HG02981 (cell line): ENCODE results near the gene FSHR.

Experiments
- ATAC-seq: cut with Tn5 transposase; IDR thresholded peaks from one replicate; pipeline ENCODE4 v1.9.1; 2021; ENCODE audit warnings: mild to moderate bottlenecking, moderate library complexity; ENCODE audit not compliant: unreplicated experiment

FSHR gene

DNA sequence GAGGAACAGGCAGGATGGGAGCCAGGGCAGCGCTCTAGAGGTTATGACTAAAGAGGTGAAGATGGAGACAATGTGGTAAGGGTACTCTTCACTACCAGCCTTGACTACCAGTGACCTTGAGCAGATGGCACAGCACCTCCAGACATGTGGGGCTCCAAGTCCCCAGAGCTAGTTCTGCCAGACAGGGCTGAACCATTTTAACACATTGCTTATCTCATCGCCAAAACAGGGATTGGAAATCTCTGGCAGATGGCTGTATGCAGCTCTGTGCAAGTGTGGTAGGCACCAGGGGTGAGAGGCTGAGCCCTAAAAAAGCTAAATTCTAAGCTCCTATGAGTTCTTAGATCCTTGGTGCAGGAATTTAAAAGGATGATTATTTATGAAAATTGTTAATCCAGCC, 41.3 kb downstream of the FSHR start:
- ATAC-seq = no peak

DNA sequence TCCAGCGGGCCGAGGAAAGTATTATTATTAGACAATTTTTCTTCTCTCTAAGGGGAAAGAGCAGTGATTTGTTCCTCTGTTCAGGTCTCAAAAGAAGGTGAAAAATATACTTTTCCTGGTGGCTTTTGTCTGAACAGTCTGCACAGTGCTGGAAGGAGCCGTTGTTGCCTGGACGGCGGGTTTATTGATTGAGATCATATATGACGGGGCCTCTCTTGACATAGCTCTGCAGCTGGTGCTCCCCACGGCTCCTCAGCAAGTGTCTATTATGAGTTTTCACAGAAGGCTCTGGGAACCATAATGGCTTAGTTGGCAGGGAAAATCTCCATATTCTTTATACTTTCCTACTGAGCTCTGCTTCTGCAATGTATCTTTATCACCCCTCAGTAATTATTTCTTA, 42.9 kb downstream of the FSHR start:
- ATAC-seq = no peak

DNA sequence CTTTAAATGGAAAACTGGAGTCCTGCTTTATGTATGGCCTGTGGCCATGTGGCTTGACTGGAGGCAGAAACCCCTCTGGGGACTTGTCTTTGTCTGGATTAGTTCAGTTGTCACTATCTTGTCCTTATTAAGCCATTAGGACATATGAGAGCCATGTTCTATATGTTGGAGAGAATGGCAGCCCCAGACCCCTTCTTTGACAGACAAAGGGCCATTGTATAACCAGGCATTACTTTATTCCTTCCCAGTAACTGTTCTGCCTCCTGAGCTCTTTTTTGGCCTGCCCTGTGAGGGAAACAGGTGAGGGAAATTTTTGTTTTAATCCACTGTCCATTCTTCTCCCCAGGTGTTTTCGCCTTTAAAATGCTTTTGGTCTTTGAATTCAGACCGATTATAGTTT, 43.3 kb downstream of the FSHR start:
- ATAC-seq = no peak

DNA sequence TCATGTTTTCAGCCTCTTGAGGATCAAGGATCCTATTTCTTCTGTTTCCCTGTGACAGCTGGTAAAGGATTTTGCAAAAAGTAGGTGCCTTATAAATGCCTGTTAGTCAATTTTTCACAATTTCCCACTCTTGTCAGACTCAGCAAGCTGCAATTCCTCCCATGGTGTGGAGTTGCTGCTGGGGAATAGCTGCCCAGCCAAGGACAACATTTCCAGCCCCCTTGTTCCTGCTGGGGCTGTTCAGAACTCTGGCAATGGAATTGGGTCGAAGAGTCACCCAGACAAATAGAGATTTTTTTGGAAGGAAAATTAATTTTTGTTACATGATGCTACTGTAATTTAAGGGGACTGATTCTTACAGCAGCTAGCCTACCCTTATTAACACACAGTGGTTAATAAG, 43.7 kb downstream of the FSHR start:
- no peak for ATAC-seq

DNA sequence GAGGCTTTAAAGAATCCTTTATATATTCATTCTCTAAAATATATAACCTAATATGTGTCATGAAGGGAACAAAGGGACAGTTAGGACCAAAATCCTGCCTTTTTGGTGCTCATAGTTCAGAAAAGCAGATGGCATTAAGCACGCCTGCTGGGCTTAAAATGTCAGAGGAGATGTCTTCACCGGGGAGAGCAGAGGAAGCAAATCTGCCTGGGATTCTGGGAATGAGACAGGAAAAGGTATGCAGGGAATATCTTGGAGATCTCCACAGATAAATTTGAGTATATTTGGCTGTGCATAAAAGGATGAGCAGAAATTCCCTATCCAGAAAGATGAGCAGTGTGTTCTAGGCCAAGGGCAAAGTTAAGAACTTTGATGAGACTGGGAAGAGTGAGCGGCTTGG, 45.5 kb downstream of the FSHR start:
- no peak for ATAC-seq

DNA sequence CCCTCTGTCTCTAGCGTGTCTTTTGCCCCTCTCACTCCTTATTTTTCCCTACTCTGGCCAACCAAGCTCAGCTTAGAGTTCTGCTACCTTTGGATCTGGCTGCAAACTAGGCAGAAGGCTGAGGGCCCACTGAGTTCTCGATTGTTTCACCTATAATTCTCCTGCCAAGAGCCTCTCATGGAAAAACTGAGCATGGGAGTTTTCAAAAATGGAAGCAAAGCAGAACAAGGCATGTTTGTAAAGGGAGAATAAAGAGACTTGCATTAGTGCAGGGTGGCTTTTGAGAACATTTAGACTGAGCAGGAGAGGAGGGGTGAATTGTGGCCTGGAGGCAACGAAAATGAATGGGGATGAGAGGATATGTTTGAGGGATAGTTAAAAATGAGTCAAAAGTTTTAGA, 45.9 kb downstream of the FSHR start:
- no peak for ATAC-seq

DNA sequence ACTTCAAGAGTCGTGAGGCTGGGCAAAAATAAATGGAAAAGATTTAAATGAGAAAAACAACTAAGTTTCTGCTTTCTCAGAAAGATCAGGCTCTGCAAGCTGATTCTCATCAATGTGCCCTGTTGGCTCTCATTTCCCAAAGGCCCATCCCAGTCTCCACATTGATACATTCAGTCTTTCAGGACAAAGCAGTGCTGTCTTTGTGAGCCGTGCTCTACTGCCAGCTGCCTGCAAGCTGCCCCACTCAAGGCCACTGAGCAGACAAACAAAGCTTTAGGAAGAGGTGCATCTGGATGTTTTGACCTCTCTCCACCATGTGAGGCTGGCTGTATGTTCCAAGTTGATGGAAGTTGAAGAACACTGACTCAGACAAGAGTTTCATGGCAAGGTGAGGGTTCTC, 48.8 kb downstream of the FSHR start:
- ATAC-seq = no peak

DNA sequence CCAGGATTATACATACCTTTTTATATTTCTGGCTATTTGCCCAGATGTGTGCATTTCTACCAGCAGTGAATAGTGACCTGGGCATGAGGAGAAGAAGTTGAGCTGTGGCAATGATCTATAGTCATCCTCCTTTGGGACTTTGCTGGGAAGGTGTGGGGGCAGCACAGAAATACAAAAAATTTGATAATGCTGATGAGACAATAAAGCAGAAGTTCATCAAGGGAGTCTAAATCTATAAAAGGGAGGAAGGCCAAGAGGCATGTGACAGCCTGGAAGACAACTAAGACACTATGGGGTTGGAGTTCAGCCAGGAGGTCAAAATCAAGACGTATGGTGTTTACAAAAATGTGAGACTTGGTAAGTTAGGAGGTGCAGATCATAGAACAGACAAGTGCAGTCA, 52.2 kb downstream of the FSHR start:
- no peak for ATAC-seq

DNA sequence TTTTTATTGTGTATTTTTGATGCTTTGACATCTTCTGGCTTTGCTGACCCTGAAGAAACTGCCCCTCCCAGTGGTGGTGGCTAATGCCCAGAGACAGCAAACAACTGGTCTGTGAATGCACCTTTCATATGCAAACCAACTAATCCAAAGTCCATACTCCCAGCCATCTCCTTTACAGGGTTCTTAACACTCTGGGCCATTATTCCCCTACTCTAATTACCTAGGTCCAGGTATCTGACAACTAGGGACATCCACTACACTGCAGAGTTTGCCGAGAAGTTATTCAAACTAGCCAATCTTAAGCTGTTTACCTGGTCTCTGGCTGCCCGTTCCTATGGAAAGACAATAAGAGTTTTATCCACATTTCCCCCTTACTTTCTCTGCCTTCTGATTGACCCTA, 73.6 kb downstream of the FSHR start:
- no peak for ATAC-seq

DNA sequence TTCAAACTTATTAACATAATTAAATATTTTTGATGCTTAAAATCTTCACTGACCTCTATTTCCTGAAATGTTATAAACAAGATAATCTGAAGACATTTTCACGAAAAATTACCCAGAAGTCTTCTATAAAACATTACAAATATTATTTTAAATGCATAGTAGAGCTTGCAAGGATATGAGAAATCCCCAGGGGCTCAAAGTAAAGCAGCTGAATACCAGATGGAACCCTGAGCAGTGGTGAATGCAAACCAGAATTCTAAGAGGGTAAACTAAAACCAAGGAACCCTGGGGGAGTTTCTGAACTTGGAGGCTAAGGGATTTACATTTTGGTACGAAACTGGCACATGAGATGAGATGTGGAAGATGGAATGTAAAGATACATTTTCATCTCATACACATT, 83.6 kb downstream of the FSHR start:
- ATAC-seq = no peak

DNA sequence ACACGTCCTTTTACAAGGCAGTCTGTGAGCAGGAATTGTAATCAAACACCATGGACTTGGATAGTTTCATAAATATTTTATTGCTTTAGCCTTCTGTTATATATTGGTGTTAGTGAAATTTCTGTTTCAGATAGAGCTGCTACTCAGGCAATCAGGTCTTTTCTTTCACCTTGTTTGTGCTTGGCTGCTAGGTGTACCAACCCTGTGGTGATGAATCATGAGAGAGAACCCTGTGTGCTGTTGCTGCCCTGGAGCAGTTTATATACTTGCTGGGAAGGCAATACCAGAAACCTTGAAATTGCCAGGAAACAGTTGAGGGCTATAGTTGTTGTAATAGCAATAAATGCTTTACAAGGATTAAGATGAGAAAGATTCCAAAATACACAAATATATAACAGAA, 84.5 kb downstream of the FSHR start:
- no peak for ATAC-seq

DNA sequence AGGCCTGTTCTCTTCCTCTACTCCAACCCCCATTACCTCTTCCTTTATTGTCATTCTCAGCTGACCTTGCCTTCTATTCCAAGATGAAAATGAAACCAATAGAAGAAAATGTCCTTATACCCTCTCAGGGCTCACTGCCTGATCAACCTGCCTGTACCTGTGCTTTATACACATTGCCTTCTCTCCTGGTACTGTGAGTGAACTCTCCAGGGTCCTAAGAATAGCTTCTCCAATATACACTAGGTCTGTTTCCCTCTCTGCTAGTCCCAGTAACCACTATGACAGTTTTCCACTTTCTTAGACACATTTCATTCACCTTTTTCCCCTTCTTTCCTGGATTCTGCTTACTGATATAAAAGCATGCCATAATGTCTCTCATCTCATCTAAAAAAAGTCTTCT, 85.7 kb downstream of the FSHR start:
- ATAC-seq = no peak

DNA sequence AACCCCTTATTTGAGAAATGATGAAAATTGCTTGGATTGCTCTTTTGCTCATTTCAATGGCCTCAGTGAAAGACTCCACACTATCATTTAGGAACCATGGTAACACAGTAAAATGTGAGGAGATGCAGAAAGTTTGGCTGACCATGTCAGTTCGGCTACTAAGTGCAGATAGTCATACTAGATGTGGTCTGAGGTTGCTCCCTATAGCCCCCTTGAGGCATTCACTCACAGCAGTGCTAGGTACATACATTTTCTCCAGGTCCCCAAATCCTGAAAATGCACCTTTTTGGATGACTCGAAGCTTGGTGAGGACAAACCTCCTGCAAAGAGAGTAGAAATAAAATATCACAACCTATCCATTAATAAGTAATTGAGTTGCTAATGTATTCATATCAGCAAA, 86.3 kb downstream of the FSHR start:
- no peak for ATAC-seq

DNA sequence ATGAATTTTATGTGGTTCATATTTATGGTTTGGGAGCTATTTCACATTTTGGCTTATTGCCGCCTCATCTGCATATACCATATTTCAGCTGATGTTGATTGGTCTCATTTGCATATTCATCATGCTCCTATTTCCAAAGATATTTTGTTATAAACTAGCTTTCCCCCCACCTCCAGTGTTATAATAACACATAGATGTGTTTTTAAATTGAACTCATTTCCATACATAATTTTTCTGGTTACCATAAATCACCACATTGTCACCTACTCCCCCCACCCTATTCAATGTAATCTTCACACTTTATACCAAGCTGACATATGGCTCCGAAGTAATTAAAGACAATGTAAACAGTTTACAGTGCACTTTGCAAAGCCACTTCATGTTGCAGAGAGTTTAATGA, 101.2 kb downstream of the FSHR start:
- no peak for ATAC-seq

DNA sequence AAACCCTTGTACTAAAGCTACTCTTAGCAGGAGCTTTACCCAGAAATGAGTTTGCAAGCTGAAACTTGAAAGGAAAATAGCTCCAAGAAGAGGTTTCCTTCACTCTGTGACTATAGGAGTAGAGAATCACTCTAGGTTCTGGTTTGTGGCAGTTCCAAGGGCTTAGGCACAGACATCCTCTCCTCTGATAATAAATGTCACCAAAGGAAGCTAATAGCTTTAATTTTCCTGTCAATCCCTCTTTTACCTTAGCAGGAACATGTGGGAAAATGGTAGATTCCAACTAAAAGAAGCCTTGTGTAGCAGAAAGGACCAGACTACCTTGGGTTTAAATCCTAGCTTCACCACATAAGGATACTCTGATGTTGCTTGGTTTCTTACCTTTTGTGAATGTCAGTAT, 104.0 kb downstream of the FSHR start:
- no peak for ATAC-seq

DNA sequence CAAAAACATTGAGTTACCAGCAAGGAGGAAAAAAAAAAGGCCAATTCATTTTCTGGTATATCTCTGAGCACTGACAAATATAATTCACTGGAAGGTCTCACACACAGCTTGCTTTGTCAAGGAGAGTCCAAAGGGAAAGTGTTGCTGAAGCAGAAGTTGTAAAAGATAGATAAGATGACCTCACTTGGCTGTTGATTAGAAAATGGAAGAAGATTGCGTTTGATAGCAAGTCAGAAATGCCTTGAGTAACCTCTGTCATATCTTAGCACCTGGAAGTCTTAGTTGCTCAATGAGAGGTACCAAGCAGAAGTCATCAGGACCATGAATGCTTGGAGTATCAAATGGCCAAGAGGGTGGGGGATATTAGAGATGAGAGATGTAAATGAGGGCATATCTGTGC, 105.2 kb downstream of the FSHR start:
- ATAC-seq = no peak

DNA sequence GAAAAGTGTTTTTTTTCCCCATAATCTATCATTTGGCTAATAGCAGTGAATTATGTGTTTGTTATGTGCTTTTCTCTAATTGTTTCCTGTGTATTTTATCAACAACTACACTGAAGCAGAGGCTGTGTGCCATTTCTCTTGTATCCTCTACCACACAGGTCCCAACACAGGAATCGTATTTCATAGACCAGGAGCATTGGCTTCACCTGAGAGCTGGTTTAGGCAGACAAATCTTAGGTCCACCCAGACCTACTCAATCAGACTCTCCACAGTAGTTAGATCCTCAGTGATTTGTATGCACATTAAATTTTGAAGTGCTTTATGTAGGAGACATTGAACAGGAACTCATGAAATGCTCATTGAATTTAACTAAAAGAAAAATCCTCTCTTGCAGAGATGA, 109.2 kb downstream of the FSHR start:
- ATAC-seq = no peak

DNA sequence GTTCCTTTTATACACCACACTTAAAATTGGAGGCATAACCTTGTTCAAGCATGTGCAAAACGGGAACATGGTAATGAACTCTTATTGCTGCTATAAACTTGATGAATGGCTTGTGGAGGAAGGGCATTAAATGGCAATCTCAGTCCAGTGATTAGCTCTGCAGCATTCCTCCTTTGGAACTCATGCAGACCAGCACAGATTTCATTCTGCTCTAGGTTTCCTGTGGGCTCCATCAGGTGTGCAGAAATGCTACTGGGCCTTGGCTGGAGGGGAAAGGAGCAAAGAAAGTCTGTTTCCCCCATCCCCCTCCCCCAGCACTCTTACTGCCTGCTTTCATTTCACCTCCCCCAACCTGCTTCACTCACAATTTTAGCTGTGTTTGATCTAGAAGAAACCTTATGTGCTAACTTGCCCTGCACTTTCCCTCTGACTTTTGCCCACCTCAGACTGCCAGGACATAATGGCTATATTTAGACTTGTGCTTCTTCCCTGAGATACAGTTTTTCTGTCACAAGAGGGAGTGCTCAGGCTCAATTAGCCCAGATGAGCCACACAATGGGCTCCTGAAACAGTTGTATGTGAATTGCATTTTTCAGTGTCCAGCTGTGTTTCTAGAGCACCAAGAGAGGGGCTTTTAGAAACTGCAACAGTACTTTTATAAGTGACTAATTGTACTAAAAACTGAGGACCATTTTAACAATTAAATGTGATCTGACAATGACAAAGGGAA, 109.8 kb downstream of the FSHR start:
- no peak for ATAC-seq

DNA sequence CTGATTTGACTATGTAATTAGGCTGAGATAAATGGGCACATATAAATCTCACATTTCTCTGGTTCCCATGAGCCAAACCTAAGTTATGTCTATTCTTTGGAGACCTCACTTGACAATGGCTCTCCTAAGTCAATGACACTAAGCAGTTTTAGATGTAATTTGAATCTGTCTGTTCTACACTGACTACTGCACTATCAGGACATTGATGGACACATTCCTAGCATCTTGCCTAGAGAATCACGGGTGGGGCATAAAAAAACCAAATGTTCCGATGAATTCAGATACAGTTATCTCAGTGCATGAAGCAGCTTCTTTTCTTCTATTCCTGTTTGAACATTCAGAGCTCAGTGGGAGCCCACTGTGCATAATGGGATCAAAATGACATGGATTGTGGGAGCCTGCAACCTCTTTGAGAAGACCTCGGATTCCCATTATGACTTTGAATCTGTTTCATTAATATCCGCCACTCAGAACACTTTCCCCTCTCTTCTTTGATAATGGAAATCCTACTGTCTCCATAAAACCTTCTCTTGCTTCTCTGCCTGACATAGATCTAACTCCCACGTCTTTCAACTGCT, 110.8 kb downstream of the FSHR start:
- no peak for ATAC-seq

DNA sequence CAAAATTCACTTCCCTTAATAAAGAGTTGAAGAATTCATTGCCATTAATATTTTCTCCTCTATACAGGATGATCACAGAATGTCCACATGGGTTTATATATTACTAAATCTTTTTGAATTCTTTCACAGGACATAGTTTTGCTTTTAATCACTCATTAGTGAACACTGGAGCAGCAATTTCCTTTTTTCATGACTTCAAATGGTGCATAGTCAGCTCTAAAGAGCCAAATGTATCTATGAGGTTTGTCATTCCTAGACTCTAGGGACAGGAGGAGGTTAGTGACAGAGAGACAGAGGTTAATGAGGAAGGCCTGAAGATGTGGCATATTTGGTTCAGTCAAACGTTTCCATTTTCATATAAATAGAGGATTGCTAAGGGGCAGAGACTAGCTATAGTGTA, 111.8 kb downstream of the FSHR start:
- ATAC-seq = no peak

DNA sequence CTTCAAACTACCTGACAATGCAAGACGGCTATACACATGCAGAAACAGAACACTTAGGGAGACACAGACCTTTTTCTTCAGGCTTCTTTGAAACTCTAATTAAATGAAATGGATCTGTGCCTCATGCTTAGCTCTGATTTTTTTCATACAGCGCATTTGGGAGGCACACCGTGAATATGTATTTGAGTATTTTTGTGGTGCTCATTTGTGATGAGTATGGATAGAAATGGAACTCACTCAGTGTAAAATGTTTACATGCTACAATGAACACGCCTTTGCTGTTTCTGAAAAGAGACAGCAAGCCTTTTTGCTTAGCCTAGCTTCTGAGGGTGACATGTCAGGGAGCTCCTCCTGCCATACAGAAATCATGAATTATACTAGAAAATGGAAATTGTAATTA, 113.3 kb downstream of the FSHR start:
- no peak for ATAC-seq

DNA sequence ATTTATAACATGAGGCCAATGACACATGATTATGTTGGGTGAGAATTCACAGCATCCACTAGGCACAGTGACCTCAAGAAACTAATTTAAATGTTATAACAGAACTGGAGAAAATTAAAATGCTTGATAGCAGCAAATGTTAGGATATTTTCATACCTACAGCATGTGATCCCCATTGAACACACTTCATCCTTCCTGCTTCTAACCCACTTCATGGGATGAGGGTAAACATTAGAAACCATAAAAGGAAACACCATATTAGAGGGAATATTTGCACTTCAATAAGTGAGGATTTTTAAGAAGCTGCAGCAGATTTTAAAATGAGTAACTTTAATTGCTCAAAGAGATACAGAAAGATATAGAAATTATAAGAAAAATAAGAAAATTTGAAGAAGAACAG, 117.1 kb downstream of the FSHR start:
- no peak for ATAC-seq

DNA sequence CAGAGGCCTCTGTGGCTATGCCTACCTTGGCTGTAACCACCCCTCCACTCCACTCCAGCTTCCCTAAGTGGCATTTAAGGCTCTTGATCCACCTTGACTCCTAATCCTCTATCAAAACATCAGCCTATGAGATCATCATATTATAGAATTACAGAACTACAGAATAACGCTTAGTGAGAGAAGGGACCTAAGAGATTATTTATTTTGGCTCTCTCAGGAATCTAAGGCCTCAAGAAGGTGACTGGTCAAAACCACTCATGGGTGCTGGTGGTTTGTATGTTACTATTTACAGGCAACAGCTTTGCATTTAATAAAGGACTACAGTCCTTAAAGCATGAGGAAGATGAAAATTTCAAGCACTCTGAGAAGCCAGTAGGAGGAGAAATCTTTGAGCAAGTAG, 118.8 kb downstream of the FSHR start:
- ATAC-seq = no peak
